GM12891 (cell line): ENCODE data around the gene PROM1.

ENCODE experiments used
- PAX5 ChIP-seq: IDR thresholded peaks from 2 replicates; pipeline ENCODE4 v1.6.1; 2011; ENCODE audit warnings: low read length, moderate library complexity, mild to moderate bottlenecking; ENCODE audit not compliant: insufficient read depth, severe bottlenecking
- POLR2A ChIP-seq: IDR thresholded peaks from 2 replicates; pipeline ENCODE4 v1.6.1; 2011; ENCODE audit warnings: low read depth, low read length, control low read depth
- POLR2AphosphoS5 ChIP-seq: IDR thresholded peaks from 2 replicates; pipeline ENCODE4 v1.6.1; 2011; ENCODE audit warnings: low read depth, low read length, control low read depth
- POU2F2 ChIP-seq: IDR thresholded peaks from 2 replicates; pipeline ENCODE4 v1.6.1; 2011; ENCODE audit warnings: low read depth, mild to moderate bottlenecking, control low read depth, low read length, moderate library complexity
- SPI1 ChIP-seq: IDR thresholded peaks from 2 replicates; pipeline ENCODE4 v1.6.1; 2011; ENCODE audit warnings: low read depth, low read length, control low read depth
- TAF1 ChIP-seq: IDR thresholded peaks from 2 replicates; pipeline ENCODE4 v1.6.1; 2011; ENCODE audit warnings: low read depth, low read length, control low read depth

- no peak for TF ChIP-seq POLR2AphosphoS5
- no peak for TF ChIP-seq TAF1
- no peak for TF ChIP-seq POLR2A
- TF ChIP-seq PAX5, result no peak
- TF ChIP-seq SPI1, result no peak
- no peak for TF ChIP-seq POU2F2
Observed at GRCh38 chr4:15983610-15984009, 100.2 kb downstream of the PROM1 start.
